ENCODE measurements around the gene NEK4.
A peak's percentile ranks its signal among the peaks of the same experiment; 100 is the strongest.

NEK4 gene

DNA sequence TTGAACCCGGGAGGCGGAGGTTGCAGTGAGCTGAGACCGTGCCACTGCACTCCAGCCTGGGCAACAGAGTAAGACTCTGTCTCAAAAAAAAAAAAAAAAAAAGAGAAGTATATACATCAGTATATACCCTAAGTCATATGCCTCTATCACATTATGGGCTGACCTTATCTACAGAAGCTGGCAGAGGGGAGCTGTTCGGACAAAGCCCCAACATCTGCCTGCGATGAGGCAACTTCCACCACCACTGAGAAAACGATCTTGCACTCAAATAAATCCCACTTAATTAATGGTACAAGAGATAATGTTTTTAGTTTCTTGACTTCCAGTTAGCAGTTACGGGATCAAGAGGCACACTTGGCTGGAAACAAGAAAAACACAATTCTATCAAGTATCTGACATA lies 67.4 kb downstream of the NEK4 start:
- Histone ChIP-seq H3K36me3 (peaks cover 17% of the 10 kb centered on the region), H3K9me3 (ENCODE audit: severe bottlenecking) (no peaks in the 10 kb centered on the region), H3K4me3 (ENCODE audit: low read depth, low read length) (peak overlapping the region; percentile 97), H3K27ac (peak overlapping the region; percentile 90), H3K27me3 (ENCODE audit: insufficient read depth, low read depth, severe bottlenecking) (no peaks in the 10 kb centered on the region)
- DNase-seq: no peak
- TF ChIP-seq CTCF (IDR thresholded peaks at IDR 0.05; ENCODE audit: low read depth, low read length): no peak

DNA sequence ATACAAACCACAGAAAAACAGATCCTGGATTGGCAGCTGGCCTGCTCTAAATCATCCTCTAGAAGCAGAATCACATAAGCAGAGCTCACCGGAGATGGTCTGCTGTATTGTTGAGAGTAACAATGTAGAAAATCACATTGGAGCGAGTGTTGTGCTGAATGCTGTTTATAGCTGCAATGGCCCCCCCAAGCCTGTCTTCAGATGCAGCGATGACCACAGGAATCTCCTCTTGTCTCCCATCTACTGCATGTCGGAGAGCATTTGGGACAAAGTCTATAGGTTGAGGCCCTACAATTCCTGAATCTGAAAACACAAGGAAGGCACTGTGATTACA lies 73.1 kb downstream of the NEK4 start:
- Histone ChIP-seq H3K4me3 (ENCODE audit: low read depth, low read length) (no peak overlapping the region), H3K27ac (no peak overlapping the region), H3K36me3 (peaks cover 66% of the 10 kb centered on the region), H3K27me3 (ENCODE audit: insufficient read depth, low read depth, severe bottlenecking) (no peaks in the 10 kb centered on the region), H3K9me3 (ENCODE audit: severe bottlenecking) (no peaks in the 10 kb centered on the region)
- no peak for DNase-seq
- TF ChIP-seq CTCF (IDR thresholded peaks at IDR 0.05; ENCODE audit: low read depth, low read length): no peak

DNA sequence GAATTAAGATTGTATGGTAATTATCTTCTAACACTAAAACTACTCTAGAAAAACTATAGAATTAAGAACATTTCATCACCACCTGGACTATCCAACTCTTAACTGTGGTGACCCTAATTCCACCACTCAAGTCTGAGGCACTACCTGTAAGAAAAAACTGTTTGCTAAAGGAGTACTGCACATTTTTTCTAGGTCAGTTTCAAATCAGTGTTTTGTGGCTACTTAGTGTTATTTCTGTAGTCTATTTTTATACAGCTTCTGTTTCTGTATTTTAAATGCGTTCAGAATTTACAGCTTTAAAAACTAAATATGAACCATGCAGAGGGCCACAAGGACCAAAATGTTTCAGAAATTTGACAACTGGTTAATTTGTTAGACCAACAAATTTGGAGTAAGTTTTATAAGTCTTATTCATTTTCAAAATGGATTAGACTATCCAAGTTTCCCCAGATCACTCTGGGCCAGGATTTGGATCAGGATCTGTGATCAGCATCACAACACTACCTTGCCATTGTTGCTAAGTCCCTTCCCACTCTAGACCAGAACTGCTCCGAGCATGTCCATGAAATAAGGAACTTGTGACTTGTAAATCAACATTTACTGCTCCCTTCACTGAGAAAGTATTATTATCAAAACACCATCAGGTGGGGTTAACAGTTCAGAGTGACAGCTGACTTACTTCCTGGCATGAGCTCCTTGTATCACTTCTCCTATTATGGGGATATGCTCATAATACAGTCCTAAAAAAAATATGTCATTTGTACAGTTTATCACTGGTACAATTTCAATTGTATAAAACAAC lies 73.7 kb downstream of the NEK4 start:
- no peak for TF ChIP-seq CTCF (IDR thresholded peaks at IDR 0.05; ENCODE audit: low read depth, low read length)
- Histone ChIP-seq H3K4me3 (ENCODE audit: low read depth, low read length) (no peak overlapping the region), H3K27me3 (ENCODE audit: insufficient read depth, low read depth, severe bottlenecking) (no peaks in the 10 kb centered on the region), H3K36me3 (peaks cover 72% of the 10 kb centered on the region), H3K9me3 (ENCODE audit: severe bottlenecking) (no peaks in the 10 kb centered on the region), H3K27ac (no peak overlapping the region)
- no peak for DNase-seq

- Histone ChIP-seq H3K36me3 (peaks cover 82% of the 10 kb centered on the region), H3K27ac (no peak overlapping the region), H3K27me3 (ENCODE audit: insufficient read depth, low read depth, severe bottlenecking) (no peaks in the 10 kb centered on the region), H3K9me3 (ENCODE audit: severe bottlenecking) (no peaks in the 10 kb centered on the region), H3K4me3 (ENCODE audit: low read depth, low read length) (no peak overlapping the region)
- no peak for DNase-seq
- TF ChIP-seq CTCF (IDR thresholded peaks at IDR 0.05; ENCODE audit: low read depth, low read length): no peak
Observed at GRCh38 chr3:52695798-52696671, 74.7 kb downstream of the NEK4 start.

GRCh38 chr3:52694528-52695189 lies 76.1 kb downstream of the NEK4 start:
- Histone ChIP-seq H3K27me3 (ENCODE audit: insufficient read depth, low read depth, severe bottlenecking) (no peaks in the 10 kb centered on the region), H3K27ac (no peak overlapping the region), H3K36me3 (peaks cover 94% of the 10 kb centered on the region), H3K4me3 (ENCODE audit: low read depth, low read length) (no peak overlapping the region), H3K9me3 (ENCODE audit: severe bottlenecking) (no peaks in the 10 kb centered on the region)
- TF ChIP-seq CTCF (IDR thresholded peaks at IDR 0.05; ENCODE audit: low read depth, low read length): no peak
- no peak for DNase-seq

Data from WERI-Rb-1 (cell line).